Kidney capillary endothelial cell (primary cell): ENCODE measurements around the gene ANO2.
"Not testable (repeated sequence)": the region's sequence is repeated elsewhere in the genome, so short reads cannot be mapped to it uniquely, and the experiment has no call there.

ENCODE experiments used
- DNase-seq: peaks from one replicate; pipeline ENCODE4 v3.0.0-alpha.2; 2018; ENCODE audit warnings: low spot score

Gene ANO2

DNA sequence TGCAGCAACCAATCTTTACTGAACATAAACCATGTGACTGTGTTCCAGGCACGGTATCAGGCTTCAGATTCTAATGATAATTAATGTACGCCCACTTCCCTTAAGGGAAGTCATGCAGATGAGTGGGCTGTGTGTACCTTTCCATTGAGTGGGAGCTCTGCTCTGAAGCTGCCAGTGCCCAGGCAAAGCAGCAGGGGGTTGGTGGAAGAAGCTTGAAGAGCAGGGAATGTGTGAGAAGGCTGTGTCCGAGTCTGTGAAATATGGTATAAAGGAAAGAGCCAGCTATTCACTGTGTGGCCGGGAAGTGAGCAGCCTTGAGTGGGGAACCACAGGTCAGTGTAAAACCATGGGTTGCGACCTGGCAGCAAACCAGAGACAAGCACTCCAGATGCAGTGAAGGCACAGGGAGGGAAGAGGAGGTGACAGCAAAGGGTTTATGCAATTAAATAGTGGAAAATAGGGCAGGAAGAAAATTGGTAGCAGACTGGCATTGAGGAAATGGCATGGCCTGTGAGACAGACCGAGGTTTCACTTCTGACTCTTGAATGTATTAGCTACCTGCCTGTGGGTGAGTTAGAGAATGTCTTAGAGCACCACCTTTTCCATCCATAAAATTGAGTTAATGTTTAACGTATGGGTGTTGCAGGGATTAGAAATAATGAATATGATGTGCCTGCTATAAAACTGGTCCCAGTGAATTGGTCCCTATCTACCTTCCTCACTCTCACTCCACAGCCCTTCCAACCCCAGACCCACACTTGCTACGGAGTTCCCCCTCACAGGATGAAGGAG lies 396.7 kb downstream of the ANO2 start:
- DNase-seq = no peak

DNA sequence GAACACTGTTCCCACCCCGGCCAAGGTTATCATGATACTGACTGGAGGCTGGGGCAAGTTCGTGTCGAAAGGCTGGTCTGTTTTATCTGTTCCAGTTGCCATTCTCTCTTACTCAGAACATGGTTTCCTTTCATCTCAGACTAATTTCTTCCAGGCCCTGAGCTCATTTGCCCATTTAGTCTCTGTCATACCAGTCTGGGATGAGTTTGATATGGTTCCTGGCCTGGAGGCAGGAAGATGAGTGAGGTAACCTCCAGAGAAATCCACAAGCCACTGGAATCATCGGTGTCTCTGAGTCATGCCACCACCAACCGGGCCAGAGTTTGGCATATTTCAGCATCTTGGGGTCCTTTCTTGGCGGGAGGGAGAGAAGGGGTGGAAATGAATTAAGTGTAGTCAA lies 398.4 kb downstream of the ANO2 start:
- no peak for DNase-seq

DNA sequence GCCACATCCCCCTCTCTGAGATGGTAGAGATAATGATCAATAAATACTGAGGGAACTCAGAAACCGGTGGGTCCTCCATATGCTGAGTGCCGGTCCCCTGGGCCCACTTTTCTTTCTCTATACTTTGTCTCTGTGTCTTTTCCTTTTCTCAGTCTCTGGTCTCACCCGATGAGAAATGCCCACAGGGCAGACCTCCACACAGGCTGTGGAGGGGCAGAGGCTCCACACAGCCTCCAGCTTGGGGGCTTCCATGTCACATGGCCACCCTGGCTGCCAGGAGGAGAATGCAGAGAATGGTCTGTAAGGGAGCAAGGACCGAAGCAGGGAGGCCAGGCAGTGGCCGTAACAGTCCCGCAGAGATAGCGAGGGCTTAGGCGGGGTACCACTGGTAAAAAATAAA lies 407.3 kb downstream of the ANO2 start:
- DNase-seq = no peak

DNA sequence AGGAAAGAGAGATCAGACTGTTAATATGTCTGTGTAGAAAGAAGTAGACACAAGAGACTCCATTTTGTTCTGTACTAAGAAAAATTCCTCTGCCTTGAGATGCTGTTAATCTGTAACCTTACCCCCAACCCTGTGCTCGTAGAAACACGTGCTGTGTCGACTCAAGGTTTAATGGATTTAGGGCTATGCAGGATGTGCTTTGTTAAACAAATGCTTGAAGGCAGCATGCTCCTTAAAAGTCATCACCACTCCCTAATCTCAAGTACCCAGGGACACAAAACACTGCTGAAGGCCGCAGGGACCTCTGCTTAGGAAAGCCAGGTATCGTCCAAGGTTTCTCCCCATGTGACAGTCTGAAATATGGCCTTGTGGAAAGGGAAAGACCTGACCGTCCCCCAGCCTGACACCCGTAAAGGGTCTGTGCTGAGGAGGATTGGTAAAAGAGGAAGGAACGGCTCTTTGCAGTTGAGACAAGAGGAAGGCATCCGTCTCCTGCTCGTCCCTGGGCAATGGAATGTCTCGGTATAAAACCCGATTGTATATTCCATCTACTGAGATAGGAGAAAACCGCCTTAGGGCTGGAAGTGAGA lies 407.9 kb downstream of the ANO2 start:
- DNase-seq = not testable (repeated sequence)

DNA sequence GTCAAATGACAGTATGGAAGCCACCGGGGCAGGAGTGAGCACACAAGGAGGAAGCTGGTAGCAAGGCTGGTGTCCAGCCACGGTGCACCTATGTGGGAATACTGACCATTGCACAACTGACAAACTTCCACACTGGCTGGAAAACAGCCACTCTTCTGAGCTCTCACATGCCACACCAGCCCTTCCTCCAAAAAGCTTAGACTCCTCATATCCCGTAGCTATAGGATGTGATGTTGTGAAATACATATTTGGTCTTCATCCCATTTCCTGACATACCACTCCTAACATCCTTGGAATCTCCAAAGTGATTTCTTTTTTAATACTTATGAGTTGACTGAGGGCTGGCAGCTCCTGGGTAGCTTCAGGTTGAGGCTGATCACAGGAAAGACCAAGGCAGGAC lies 409.5 kb downstream of the ANO2 start:
- DNase-seq = no peak

DNA sequence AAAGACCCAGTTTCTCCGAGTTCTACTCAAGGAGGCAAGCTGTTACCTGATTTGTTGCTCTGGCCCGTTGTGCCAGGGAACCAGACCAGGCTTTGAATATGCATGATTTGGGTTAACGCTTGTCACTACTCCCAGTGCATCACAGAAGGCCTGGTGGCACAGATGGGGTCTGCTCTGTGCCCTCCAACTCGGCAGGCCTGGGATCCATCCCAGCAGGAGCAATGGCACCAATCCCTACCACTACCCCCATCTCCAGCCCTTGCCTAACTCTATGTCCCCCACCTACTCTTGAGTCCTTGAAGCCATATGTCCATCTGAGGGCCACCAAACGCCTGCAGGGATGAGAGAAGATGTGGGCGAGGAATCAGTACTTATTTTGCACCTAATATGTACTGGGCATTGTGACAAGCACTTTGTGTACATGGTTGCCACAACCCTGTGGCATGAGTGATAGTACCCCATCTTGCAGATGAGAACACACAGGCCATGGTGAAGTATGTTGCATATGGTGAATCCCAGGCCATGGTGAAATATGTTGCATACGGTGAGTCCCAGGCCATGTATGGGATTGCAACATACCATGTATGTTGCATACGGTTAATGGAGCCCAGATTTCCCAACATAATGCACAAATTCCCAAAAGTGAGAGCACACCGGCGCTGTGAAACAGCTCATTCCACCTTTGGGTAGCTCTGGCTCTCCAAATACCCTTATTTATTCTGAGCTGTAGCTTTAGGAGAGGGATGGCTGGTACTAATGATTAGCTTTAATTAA lies 410.4 kb downstream of the ANO2 start:
- DNase-seq = no peak

DNA sequence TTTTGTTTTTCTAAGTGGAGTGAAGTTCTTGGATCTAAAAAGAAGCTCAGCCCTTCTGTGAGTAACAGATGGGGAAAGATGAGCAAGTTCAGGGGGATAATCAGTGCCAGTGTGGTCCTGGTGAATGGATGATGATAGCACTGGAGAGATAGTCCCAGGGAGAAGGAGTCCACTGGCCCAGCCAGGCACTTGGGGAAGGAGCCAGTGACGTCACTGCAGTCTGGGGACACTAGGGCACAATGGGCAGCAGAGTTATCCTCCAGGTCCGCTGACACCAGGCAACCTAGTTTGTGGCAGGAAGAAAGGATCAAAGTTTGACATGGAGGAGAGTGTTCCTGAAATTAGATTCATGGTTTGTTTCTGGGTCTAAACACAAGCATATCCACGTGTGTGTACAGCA lies 411.7 kb downstream of the ANO2 start:
- DNase-seq = no peak

DNA sequence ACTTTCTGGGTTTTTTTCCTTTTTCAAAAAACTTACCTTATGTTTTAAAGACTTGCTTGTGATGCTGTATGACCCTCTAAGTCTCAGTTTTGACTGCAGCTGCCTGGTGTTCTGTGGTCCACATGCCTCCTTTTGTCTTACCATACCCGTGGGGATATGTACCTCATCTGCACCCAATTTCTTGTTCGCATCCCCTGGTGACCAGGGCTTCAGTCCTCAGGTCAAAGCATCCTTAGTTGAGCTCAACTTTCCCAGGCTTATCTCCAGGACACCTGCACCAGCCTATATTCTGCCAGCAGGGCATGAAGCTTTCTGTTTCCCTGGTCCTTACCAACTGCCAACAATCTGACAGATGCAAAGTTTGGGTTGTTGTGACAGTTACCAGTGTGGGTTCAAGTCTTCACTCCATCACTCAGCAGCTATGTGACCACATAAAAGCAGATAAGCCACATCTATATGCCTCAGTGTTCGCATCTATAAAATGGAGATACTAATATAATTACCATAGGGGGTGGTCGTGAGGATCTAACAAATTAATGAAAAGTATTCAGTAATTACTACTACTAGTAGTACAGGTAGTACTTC lies 419.2 kb downstream of the ANO2 start:
- no peak for DNase-seq

DNA sequence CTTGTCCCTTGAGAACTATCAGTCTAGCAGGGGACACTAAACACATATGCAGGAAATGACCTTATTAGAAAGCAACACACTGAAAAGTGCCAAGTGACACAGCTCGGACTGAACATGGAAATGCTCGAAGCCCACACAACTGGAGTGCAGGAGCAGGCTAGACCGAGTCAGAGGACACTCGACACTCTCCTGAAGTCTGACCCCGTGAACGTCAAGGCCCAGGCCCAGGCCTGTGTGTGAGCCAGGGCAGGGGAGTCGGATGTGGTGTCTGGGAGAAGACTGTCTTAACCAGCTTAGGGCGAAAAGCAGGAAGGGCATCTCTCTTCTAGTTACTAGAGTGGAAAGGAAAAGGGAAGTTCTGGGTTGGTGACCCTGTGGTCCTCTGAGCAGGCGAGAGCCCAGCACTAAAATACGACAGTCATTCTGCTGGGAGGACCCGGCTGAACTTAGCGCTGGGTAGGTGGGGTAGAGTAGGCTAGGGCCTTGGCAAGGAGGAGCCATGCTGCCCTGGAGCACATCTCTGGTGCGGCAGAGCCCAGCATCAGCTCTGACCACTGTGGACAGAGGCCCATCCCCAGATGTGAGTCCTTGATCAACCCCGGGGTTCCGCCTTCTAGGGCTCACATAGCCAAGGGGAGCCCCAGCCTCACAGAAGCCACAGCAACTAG lies 420.2 kb downstream of the ANO2 start:
- DNase-seq = no peak

DNA sequence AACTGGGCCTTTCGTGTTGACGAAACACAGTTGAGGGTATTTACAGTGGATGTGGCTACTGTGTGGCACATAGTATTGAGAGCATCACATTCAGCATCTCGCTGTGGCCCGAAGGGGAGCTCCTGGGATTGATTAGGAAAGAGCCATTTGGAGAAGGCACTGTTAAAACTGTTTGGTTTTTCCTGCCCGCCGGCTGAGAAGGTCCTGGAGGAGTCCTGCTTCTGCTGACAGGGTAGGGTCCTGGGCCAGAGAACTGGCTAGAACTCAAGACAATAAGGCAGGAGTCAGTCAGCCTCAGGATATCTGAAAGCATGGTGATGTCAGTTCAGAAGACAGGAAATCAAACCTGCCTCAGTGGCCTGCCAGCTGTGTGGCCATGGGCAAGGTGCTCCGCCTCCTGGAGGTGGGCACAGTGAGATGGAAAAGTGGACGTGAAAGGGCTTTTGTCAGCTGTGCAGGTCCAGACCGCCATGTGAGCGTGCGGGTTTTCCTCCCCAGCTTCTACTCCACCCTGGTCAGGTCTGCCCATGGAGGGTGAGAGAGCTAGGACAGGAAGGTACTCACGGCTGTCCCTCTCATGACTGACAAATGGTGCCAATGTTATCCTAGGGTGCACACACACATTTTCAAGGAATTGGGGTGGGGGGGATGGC lies 420.8 kb downstream of the ANO2 start:
- DNase-seq = no peak

DNA sequence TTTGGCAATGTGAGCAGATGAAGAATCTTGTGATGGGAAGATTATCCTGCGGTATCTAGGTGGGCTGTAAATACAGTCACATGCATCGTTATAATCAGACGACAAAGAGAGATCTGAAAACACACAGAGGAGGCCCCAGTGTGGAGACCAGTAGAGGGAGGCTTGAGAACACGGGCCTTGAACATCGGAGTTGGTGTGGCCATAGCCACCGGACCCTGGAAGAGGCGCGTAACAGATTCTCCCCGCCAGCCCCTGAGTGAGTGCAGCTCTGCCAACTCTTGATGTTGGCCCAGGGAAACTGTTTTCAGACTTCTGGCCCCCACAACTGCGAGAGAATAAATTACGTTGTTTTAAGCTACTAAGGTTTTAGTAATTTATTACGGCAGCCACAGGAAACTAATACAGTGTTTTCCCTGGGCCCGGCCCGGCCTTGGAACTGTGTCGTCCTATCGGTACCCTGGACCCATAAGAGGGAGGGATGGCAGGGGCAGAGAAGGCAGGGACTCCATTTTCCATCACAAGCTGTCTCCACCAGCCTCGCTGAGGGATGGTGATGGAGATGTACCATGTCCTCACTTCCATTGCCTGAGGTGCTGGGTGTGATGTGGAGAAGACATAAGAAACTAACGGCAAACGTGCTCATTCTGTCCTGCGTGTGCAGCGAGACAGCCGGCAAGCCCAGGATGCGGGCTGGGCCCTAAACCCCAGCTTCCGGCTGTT lies 421.5 kb downstream of the ANO2 start:
- DNase-seq = no peak

DNA sequence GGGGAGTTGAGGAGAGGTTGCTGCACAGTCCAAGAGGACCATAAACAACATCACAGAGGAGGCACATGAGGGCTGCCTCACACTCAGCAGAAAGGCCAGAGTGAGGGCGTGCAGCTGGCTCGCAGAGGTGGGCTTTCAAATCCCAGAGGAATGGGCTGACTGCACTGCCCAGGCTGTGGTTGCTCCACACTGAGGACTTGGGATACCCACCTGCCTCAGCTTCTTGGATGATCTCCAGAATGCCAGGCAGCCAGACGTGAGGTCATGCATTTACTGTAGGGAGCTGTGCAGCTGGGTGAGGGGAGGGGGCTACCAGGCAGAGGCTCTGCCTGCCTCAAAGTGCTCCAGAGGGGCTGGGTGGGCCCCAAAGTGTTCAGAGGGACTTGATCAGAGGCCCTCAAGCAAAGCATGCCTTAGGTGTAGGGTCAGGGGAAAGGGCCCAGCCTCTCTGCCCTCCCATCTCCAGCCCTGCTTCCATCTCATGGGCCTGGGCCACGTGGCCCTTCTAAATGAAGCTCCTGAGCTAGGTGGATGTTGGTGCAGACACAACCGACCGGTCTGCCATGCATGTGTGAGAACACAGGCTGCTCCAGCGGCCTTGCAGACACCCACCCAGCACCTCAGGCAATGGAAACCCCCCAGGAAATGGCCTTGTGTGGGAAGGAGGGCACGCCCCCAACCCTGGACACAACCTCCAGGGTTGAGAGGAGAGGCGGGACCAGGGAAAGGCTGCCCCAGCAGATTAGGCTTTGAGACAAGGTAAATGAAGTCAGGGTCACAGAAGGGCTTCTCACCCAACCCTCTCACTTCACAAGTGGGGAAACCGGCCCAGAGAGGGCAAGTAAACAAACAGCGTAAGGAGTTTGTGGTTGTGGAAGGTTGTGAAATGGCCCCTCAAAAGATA lies 422.4 kb downstream of the ANO2 start:
- no peak for DNase-seq

DNA sequence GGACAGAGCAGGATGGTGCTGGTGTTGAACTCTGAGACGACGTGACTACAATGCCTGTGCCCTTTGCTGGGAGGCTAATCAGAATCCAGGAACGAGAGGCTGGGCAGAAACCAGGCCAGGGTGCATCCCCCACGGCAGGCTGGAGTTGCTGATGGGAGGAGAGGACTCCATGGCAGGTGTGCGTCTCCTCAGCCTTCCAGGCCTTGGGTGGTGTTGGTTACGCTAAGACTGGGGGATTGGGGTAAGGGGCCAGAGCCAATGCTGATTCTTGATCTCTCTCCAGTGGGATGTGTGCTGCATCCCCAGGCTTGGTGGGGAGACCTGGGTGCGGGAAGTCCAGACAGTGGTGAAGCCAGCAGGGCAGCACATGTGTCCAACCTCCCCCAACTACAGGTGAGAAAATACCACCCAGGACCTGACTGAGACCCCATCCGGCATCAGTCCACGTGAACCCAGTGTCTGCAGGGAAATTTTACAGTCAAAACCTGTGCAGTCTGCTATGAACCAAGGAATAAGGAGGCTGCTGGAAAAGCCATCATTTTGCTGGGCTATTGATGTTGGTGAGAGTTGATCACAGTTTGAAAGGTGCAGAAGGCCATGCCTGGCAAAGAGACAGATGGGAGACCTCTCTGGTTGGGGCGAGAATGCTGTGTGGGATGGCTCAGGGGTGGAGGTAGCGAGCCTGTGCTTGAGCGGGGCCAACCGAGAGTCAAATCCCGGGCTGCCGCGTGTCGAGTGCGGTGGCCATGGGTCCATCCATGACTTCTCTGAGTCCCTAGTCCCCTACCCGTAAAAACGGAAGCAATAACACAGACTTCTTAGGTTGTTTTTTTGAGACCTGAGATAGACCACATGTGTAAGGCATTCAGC lies 423.4 kb downstream of the ANO2 start:
- no peak for DNase-seq

DNA sequence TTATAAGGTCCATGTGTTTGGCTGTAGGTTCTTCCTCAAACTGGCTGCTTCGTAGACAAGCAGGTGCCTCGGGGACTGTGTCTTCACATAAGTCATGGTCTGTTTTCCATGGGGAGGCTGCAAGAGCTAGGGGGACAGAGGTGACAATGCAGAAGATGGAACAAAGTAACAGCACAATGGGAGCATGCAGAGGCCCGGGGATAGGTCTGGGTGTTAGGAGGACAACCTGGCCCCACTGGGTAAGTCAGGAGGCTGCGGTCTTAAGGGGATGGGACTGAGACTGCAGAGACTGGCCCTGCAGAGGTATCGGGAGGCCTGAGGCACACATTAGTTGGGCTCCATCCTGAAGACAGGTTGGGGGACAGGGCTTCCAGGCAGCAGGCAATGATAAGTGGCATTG lies 424.2 kb downstream of the ANO2 start:
- DNase-seq = no peak

DNA sequence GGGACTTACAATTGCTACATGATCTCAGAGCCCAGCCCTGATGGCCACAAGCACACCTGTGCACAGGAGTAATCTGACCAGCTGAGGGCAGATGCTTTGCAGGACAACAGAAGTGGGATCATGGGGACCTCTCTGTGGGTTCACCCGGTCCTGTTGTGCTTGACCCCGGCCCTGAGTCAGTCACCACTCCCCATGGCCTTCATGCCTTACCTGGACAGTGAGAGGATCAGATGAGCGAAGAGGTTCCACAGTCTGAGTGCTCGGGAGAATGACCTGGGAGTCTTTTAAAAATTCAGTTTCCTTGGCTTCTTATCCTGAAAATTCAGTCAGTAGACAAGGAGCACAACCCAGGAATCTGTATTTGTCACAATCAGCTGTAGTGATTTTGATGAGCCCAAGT lies 425.0 kb downstream of the ANO2 start:
- no peak for DNase-seq

DNA sequence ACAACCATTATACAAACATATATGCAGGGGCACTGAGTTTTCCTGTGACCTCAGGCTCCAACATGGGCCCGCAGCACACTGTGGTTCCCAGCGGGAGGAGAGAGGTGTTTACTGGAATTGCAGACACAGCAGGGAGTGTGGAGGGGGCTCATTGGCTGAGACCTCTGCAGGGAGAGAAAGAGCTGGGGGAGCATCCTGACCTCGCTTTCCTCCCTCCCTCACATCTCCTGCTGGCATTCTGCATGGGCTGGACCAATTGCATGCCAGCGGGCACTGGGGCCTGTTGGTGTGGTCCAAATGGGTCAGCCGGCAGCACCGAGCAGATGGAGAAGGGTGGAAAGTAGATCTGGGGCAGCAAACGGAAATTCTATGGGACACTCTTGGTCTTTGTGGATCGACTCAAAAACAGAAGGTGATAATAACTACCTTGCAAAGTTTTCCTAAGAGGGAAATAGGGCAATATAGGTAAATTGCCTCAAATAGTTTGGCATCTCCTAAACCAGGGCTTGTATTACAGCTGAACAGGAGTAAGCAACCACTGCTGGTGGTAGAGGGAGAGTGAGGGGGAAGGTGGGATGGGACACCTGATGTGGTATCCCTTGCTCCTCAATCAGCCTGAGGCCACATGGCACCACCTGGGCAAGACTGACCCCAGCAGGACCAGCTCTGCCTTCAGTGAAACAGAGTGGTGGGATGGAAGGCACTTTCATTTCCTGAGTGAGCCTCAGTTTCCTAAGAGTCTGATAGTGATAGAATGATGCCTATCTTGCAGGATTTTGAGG lies 426.3 kb downstream of the ANO2 start:
- no peak for DNase-seq

DNA sequence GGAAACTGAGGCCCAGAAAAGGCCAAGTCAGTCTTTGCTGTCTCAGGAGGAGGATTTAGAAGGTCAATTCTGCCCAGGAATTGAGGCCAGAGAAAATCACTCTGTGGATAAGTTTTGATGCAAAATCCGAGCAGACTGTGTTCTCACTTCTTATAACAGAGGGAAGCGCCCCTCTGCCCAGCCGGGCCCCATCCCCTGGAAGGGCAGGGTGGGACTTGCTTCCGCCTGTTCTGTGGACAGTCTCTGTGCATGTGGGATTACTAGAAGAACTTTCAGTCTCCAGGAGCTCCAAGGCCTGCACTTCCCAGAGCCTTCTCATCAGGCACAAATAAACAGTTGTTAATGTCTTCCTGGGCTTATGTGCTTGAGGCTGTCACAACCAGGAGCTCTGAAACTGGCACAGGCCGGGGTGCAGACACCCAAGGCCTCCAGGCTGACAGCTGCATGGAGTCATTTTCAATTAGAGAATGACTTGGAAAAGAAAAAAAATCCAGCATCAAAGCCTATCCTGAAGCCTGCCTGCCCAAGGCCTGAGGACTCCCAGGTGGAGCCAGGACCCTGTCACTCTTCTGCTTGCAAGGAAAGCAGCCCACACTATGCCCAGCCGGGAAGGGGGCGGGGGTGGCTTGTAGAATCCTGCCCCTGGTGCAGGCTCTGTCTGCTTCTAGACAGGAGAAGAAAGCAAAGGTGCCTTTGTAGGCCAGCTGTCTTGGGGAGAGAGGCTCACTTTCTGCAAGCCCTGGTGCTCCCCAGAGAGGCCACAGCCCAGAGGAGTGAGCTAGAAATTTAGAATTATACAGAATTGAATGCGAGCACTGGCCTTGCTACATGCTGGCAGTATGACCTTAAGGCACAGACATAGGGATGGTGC lies 428.5 kb downstream of the ANO2 start:
- DNase-seq = no peak
